ENCODE measurements around the gene PDYN.

Gene PDYN

DNA sequence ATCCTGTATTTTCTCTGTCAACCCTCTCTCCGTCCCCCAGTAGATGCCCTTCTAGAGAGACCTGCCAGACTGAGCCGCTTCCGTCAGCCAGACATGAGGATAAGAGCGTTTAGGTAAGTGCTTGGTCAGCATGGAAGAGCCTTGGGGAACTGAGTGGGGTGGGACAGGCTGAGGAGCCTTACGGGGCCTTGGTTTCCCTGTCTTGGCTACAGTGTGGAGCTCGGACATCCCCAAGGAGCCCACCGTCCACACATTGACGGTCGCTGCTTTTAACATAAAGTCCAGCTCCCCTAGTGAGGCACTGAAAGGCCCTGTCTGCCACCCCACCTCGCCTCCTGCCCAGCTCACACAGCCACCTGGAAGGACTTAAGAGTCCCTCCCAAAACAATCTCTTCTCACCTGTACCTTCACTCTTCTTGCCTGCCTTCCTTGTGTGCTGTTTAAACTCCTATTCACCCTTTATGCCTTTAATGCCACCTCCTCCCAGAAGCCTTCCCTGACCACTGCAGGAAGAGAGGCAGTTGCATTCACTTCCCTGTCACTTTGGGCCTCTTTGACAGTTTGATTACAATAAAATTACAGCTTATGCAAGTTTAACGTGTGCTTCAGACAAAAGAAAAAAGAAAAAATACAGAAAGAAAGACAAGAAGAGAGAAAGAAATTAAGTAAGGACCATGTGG lies 42.3 kb downstream of the PDYN start:
- H3K27me3 ChIP-seq (ENCODE audit: low read length), result no peaks in the 10 kb centered on the region
- peaks cover 34% of the 10 kb centered on the region for H3F3A ChIP-seq (ENCODE audit: insufficient read depth)
- no peaks in the 10 kb centered on the region for H3K79me2 ChIP-seq (ENCODE audit: insufficient read depth, low read length)
- no peaks in the 10 kb centered on the region for H3K9me3 ChIP-seq (ENCODE audit: insufficient read depth, low read length)
- no peak overlapping the region for H2AFZ ChIP-seq (ENCODE audit: low read depth, low read length, severe bottlenecking)
- H3K9me2 ChIP-seq (replicated peaks; ENCODE audit: insufficient read depth, low read length), result no peaks in the 10 kb centered on the region
- no peak overlapping the region for H3K27ac ChIP-seq (ENCODE audit: low read depth, low read length)
- no peaks in the 10 kb centered on the region for H3K36me3 ChIP-seq (ENCODE audit: low read length)
- no peaks in the 10 kb centered on the region for H4K20me1 ChIP-seq (ENCODE audit: low read depth, low read length)
- no peak for TF ChIP-seq EZH2phosphoT487 (conservative IDR thresholded peaks at IDR 0.05; ENCODE audit: low read length)
- TF ChIP-seq, protein P1, sequence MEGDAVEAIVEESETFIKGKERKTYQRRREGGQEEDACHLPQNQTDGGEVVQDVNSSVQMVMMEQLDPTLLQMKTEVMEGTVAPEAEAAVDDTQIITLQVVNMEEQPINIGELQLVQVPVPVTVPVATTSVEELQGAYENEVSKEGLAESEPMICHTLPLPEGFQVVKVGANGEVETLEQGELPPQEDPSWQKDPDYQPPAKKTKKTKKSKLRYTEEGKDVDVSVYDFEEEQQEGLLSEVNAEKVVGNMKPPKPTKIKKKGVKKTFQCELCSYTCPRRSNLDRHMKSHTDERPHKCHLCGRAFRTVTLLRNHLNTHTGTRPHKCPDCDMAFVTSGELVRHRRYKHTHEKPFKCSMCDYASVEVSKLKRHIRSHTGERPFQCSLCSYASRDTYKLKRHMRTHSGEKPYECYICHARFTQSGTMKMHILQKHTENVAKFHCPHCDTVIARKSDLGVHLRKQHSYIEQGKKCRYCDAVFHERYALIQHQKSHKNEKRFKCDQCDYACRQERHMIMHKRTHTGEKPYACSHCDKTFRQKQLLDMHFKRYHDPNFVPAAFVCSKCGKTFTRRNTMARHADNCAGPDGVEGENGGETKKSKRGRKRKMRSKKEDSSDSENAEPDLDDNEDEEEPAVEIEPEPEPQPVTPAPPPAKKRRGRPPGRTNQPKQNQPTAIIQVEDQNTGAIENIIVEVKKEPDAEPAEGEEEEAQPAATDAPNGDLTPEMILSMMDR (IDR thresholded peaks at IDR 0.05; ENCODE audit: insufficient read depth, low read length, poor library complexity, severe bottlenecking), result no peak
- H3K4me2 ChIP-seq (ENCODE audit: low read depth, low read length, poor library complexity, severe bottlenecking), result no peak overlapping the region
- no peak overlapping the region for H3K4me3 ChIP-seq (ENCODE audit: insufficient read depth, low read length, poor library complexity, severe bottlenecking)
- no peak overlapping the region for H3K9ac ChIP-seq (ENCODE audit: low read length)

DNA sequence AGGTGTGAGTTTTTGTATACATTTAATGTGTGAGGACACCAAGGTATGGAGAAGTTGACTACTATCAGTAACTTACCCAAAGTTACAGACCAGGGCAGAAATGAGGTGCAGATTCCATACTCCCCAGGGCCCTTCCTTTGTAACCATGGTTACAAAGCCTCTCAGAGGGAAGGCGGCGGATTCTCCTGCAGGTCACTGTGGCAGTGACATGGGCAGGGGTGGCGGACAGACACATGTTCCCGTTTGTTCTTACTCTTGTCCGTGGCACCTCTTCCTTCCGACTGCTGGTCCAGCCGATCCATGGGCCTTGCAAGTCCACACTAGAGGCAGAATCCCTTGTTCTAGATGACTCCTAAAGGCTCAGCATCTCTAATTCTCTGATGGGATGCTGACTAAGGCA lies 43.0 kb downstream of the PDYN start:
- H4K20me1 ChIP-seq (ENCODE audit: low read depth, low read length), result no peaks in the 10 kb centered on the region
- H3F3A ChIP-seq (ENCODE audit: insufficient read depth), result peaks cover 34% of the 10 kb centered on the region
- no peak overlapping the region for H2AFZ ChIP-seq (ENCODE audit: low read depth, low read length, severe bottlenecking)
- H3K4me2 ChIP-seq (ENCODE audit: low read depth, low read length, poor library complexity, severe bottlenecking), result no peak overlapping the region
- H3K9me2 ChIP-seq (replicated peaks; ENCODE audit: insufficient read depth, low read length), result no peaks in the 10 kb centered on the region
- TF ChIP-seq, protein P1 (IDR thresholded peaks at IDR 0.05; ENCODE audit: insufficient read depth, low read length, poor library complexity, severe bottlenecking), result no peak
- TF ChIP-seq EZH2phosphoT487 (conservative IDR thresholded peaks at IDR 0.05; ENCODE audit: low read length), result no peak
- H3K36me3 ChIP-seq (ENCODE audit: low read length), result no peaks in the 10 kb centered on the region
- no peak overlapping the region for H3K9ac ChIP-seq (ENCODE audit: low read length)
- no peak overlapping the region for H3K4me3 ChIP-seq (ENCODE audit: insufficient read depth, low read length, poor library complexity, severe bottlenecking)
- H3K27ac ChIP-seq (ENCODE audit: low read depth, low read length), result no peak overlapping the region
- H3K9me3 ChIP-seq (ENCODE audit: insufficient read depth, low read length), result no peaks in the 10 kb centered on the region
- H3K27me3 ChIP-seq (ENCODE audit: low read length), result no peaks in the 10 kb centered on the region
- no peaks in the 10 kb centered on the region for H3K79me2 ChIP-seq (ENCODE audit: insufficient read depth, low read length)

DNA sequence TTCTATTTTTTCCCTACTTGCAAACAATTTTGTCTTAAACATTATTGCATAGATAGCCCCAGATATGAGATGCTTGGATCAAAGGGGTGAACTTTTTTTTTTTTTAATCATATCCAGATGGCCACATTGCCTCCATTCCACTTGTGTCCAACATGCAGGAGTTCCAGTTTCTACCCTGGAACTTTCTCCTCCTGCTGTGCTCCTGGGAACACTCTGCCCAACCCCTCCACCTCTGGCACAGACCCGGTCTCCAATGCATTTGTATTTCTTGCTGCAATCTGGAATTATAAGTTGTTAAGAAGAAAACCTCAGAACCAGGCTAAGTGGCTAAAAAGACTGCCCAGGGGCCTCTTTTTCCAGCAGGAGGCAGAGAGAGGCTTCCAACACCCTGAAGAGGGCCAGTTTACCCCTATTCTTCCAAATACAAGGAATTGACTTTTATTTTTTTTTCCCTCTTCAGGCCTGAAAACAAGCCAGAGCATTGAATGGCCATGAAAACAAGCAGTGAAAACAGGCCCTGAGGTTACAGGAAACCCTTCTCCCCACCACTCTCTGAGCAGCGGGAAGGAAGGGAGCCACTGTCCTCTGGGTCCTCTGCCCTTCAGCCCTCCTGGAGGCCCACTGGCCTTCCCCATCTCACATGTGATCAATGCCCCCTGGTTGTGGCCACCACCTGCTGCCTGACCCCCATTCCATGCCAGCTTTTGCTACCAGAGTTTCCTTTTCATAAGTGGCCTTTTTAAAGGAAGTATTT lies 44.3 kb downstream of the PDYN start:
- Histone ChIP-seq H3K4me2 (ENCODE audit: low read depth, low read length, poor library complexity, severe bottlenecking) (no peak overlapping the region), H3K9me2 (replicated peaks; ENCODE audit: insufficient read depth, low read length) (no peaks in the 10 kb centered on the region), H2AFZ (ENCODE audit: low read depth, low read length, severe bottlenecking) (no peak overlapping the region), H3K27me3 (ENCODE audit: low read length) (no peaks in the 10 kb centered on the region), H3K9ac (ENCODE audit: low read length) (no peak overlapping the region), H3K79me2 (ENCODE audit: insufficient read depth, low read length) (no peaks in the 10 kb centered on the region), H3F3A (ENCODE audit: insufficient read depth) (peaks cover 24% of the 10 kb centered on the region), H4K20me1 (ENCODE audit: low read depth, low read length) (no peaks in the 10 kb centered on the region), H3K27ac (ENCODE audit: low read depth, low read length) (no peak overlapping the region), H3K4me3 (ENCODE audit: insufficient read depth, low read length, poor library complexity, severe bottlenecking) (no peak overlapping the region), H3K9me3 (ENCODE audit: insufficient read depth, low read length) (no peaks in the 10 kb centered on the region), H3K36me3 (ENCODE audit: low read length) (no peaks in the 10 kb centered on the region)
- TF ChIP-seq, protein P1 (IDR thresholded peaks at IDR 0.05; ENCODE audit: insufficient read depth, low read length, poor library complexity, severe bottlenecking), result no peak
- no peak for TF ChIP-seq EZH2phosphoT487 (conservative IDR thresholded peaks at IDR 0.05; ENCODE audit: low read length)

Measured in SU-DHL-6 (cell line).